CD1c-positive myeloid dendritic cell (primary cell): ENCODE data around the gene CD300E.
A peak's percentile ranks its signal among the peaks of the same experiment; 100 is the strongest.
"Not testable (repeated sequence)": the region's sequence is repeated elsewhere in the genome, so short reads cannot be mapped to it uniquely, and the experiment has no call there.

ENCODE experiments used
- DNase-seq: peaks from one replicate; pipeline ENCODE4 v3.0.0-alpha.2; 2016; ENCODE audit errors: extremely low spot score

The CD300E gene

GRCh38 chr17:74599023-74599399 is 24.5 kb downstream of the CD300E start:
- peak; percentile 63 for DNase-seq

DNA sequence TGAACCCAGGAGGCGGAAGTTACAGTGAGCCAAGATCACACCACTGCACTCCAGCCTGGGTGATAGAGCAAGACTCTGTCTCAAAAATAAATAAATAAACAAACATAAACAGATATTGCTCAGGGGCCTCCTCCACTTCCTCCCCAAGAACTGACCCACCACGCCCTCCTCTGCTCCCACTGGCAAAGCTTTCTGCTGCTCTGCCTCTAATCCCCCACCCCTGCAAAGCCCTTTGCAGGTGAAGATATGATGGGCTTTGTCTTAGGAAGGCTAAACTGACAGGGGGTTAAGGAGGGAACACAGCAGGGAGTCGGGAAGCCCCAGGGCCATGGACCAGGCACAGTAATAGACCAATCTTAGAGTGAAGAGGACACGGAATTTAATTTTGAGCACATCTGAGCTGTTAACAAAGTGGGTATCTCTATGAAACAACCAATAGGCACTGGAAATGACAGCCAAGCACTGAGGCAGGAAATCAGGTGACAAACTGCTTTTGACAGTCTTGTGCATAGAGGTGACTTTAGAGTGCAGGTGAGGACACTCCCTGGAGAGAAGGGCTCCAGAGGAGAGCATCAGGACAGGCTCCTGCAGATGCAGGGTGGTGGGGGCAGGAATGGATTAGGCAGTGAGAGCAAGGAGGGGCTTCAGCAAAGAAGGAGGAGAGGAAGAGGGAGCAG is 25.1 kb downstream of the CD300E start:
- no peak for DNase-seq

DNA sequence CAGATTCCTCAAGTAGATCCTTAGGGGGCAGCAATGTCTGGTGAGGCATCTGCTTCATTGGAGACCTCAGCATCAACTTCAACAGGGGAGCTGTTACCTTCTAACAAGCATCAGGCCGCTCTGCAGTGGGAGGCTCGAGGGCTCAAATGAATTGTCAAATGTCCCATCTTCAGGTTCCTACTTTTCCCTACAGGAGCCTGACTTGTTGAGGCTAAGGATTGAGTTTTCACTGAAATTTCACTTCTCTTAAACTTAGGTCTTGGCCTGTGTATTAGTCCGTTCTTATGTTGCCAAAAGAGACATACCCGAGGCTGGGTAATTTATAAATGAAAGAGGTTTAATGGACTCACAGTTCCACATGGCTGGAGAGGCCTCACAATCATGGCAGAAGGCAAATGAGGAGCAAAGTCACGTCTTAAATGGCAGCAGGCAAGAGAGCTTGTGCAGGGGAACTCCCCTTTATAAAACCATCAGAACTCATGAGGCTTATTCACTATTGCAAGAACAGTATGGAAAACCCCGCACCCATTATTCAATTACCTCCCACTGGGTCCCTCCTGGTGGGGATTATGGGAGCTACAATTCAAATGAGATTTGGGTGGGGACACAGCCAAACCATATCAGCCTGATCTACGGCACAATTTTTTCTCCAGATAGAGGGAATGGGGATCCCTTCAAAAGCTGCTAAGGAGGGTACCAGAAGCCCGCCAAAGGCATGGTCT is 26.3 kb downstream of the CD300E start:
- DNase-seq, result peak; percentile 60

DNA sequence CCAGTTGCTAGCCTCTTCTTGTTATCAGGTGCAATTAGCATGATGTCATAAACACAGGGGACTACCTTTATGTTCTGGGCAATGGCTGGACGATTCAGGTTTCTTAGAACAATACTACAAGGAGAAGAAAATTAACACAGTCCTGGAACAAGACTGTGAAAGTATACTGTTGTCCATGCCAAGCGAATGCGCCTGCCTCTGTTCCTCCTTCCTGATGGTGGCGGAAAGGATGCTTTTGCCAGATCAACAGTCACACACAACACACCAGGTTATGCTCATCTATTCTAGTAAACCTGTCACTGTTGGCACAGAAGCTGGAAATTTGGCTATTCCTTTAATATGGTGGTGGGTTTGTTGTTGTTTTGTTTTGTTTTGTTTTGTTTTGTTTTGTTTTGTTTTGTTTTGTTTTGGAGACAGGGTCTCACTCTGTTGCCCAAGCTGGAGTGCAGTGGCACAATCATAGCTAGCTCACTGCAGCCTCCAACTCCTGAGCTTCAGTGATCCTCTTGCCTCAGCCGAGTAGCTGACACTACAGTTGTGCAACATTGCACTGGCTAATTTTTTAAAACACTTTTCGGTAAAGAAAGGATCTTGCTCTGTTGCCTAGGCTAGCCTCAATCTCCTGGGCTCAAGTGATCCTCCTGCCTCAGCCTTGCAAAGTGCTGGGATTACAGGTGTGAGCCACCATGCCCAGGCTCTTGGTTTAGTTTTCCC is 28.3 kb downstream of the CD300E start:
- no peak for DNase-seq

DNA sequence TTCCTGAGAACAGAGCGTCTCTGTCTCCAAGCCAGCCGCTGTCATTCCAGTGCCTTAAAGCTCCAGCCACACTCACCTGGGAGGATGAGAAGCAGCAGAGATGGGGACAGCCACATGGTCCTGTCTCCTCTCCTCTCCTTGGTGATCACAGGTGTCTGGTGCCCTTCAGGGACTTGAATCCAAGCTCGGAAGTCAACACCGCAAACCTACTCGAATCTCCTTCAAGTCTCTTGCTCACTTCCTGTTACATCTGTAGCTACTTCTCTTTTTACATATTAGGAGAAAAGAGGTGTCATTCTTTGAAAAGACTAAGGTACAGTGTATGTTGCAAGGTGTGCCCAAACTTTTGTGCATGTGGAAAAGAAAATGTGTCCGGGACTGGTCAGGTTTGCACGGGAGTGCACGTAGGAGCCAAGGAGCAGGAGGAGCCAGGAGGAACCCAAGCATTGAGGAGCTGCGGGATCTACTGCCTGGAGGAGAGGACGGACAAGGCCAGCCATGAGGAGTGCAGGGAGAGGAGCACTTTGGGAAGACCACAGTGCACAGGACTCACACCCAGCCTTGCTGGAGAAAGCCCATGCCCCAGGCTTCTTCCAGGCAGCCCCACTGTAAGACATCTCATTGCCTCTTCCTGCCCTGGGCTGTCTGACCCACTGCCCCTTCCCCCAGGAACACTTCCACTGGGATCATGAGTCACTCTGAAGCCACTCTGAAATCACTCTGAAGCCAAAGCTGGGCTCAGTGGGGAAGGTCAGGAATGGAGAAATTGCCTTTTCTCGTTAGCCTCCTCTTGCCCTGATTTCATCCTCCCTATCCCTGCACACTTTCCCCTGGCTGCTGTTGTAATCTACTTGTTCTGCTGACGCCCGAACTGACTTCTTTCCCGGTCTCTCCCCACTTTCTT is 31.2 kb downstream of the CD300E start, which contains the start of gene CD300LD:
Gene CD300LD, minus strand, starts transcription at position 197 of the 904 bp plus-strand sequence. Its CDS starts 81 bp downstream, at position 116.
- DNase-seq, result peak; percentile 52

DNA sequence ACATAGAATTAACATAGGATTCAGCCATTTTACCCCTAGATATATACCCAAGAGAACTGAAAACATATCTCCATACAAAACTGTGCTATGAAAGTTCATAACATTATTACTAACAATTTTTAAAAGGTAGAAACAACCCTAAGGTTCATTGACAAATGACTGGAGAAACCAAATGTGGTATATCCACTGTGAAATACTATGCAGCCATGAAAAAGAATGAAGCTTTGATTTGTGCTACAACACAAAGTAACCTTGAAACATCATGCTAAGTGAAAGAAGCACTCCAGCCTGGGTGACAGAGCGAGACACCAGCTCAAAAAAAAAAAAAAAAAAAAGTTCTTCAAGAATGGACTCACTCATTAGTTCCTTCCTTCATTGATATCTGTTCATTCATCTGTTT is 32.0 kb downstream of the CD300E start:
- no peak for DNase-seq

- DNase-seq, result no peak
Measured at GRCh38 chr17:74585711-74586110, 37.8 kb downstream of the CD300E start.

DNA sequence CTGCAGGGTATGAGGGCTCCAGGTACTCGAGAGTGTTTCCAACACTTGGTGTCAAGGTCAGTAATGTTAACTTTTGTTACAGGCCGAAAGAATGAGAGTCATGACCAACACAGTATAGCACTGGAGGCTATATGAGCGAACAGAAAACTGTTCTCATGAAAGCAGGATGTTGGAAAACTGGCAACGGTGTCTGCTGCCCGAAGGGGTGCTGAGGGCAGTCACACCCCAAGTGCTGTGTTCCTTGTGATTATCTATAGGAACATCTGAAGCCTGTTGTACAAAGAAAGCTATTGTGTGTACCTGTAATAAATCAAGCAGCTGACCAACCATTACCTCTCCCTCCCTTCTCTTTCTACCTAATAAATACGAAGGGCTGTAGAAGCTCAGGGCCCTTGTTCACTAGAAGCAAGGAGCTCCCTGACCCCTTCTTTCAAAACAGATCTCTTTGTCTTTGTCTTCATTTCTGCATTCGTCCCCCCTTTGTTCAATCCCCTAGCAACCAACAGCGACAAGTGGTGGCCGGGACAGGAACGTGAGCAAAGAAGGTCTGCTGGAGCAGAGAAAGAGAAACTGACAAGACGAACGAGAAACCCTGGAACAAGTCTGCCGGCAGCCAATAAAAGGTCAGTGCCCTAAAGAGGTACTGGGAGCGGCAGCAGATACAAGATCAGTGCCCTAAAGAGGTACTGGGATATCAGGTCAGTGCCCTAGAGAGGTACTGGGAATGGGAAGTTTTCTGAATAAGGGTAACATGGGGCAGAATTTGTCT is 39.1 kb downstream of the CD300E start:
- no peak for DNase-seq

GRCh38 chr17:74582633-74583032 is 40.9 kb downstream of the CD300E start:
- DNase-seq, result no peak

GRCh38 chr17:74579900-74580299 is 43.6 kb downstream of the CD300E start:
- peak; percentile 53 for DNase-seq

DNA sequence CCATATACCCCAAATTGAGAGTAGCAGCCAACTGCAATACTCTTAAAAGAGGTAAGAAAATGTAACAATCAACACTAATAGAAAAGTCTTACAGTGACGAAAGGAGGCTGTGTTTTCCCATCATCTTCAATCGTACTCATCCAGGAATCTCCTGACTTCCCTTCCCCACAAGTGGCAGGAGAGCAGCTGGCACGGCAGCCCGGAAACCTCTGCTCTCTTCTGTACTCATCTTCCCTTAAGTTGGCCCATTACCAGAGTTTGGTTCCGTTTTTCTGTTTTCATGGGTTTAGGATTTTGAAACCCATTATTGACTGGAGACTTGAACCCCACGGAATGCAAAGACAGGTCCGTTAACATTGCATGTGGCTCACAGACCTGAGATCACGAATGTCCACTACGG is 44.6 kb downstream of the CD300E start:
- no peak for DNase-seq

- no peak for DNase-seq
Measured at GRCh38 chr17:74574489-74575142, 48.9 kb downstream of the CD300E start.

- DNase-seq, result not testable (repeated sequence)
Measured at GRCh38 chr17:74573635-74574034, 49.9 kb downstream of the CD300E start.

DNA sequence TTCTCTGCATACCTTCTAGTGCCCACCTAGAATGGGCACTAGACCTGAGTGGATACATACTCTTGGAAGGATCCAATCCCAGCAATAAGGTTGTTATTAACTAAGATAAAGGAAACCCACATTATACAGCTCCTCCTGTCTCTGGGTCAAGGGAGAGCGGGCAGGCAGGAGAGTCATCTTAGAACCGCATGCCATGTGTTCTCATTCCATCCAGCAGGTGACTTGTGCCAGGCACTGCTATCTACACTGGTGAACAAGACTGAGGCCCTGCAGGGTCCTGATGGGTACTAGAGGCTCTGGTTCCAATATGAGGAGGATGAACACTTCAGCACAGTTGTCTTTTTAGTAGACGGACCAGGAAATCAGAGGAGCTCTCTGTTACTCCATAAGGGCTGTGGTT is 50.4 kb downstream of the CD300E start:
- no peak for DNase-seq

DNA sequence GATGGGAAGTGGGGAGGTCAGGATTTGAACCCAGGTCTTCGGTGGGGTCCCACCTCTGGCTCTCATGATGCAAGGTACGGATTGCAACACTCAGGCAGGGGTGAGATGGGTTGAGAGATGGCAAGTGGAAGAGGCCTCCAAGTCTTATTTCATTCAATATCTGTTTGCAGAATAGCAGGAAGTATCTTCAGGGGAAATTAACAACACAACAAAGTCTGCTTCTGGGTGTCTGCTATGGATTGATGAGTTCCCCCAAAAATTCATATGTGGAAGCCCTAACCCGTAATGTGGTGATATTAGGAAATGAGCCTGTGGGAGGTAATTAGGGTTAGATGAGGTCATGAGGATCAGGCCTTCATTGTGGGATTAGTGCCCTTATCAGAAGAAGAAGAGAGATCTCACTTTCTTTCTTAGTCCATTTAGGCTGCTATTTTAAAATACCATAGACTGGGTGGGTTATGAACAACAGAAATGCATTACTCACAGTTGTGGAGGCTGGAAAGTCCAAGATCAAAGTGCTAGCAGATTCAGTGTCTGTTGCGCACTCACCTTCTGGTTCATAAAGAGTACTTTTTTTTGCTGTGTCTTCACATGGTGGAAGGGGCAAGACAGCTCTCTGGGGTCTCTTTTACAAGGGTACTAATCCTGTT is 51.8 kb downstream of the CD300E start:
- DNase-seq, result peak; percentile 42

DNA sequence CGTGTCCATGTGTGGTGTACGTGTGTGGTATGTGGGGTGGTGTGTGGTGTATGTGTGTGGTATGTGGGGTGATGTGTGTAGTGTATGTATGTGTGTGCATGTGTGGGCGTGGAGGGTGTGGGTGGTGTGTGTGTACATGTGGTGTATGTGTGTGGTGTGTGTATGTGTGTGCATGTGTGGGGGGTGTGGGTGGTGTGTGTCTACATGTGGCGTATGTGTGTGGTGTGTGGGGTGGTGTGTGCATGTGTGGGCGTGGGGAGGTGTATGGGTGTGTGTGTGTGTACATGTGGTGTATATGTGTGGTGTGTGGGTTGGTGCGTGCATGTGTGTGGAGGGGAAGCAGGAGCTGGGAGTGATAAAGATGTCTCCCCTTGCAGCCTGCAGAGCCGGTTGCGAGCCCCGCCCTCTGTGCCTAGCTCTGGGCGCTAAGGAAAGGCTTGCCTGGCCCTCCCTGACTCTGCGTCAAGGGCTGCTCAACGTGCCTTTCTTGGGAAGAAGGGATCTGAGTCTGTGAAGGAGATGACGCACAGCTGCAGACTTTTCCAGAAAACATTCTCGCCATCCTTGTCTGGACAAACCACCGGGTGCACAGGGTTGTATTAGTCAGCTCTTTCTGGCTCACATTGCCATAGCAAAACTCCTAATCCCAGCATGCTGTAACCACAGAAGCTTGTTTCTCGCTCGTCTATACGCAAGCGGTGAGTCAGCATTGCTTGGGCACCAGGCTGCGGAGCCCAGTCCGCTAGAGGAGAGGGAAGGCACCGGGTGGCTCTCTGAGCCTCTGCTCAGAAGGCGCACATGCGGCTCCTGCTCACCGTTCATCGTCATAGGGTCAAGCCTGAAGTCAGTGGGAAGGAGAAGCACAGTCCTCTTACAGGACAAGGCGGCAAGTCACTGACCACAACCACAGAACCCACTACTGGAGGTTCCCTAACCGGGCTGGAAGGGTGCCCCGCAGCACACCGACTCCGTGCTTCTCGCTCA is 54.2 kb downstream of the CD300E start:
- DNase-seq, result peak; percentile 94

DNA sequence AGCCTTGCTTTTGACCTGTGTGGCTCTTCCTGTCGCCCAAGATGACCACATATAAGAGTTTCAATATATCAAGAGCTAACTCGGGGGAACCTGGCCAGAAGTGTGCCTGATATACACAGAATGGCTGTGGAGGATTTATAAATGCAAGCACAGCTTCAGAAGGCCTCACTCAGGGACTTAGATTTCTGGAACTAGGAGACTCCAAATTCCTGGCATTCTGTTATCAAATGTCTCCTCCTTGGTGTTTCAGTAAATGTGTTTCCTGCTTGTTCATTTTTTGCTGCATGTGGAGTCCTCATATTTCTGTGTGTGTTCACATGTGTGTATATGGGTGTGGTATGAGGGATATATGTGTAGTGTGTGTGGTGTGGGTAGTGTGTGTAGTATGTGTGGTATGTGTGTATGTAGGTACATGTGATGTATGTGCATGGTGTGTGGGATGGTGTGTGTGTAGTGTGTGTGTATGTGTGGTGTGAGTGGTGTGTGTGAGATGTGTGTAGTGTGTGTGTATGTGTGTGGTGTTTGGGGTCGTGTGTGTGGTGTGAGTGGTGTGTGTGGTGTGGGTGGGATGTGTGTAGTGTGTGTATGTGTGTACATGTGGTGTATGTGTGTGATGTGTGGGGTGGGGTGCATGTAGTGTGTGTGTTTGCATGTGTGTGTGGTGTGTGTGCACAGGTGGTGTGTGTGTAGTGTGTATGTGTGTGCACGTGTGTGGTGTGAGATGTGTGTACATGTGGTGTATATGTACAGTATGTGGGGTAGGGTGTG is 55.2 kb downstream of the CD300E start:
- DNase-seq, result no peak

- peak; percentile 77 for DNase-seq
Measured at GRCh38 chr17:74567397-74567796, 56.1 kb downstream of the CD300E start, which contains the start of gene CD300H. TSS of gene CD300H (minus strand) at chr17:74567509.
